Measurements from ENCODE around the gene NFIA.
"Not testable (repeated sequence)": the region's sequence is repeated elsewhere in the genome, so short reads cannot be mapped to it uniquely, and the experiment has no call there.

The NFIA gene

DNA sequence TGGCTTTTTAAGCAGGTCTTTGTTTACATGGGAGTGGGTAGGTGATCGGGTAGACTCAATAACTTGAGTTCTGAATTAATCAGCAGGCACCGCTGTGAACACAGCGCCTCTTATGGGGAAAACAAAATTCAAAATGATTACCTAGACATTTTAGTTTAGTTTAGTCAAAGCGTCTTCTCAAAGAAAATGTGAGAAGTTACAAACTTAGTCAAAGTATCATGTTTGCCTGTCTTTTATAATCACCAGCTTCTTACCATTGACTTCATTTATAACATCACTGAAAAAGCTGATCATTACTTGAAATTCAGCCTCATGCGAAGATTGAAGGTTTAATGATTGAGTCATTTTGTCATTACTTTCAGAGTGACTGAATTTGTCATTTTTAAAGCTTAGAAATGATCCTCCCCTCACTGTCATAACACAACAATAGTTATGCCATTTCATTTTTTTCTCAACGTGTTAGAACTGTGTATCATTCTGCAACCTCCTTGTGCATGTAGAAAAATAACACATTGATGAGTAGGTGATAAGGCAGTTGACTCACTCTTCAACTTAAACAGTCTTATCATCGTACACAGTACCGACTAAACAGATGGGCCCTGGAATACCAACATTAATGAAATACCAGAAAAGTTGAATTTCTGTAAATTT is 188.5 kb downstream of the NFIA start:
- no peak for DNase-seq (ENCODE audit: low read depth, low spot score)

DNA sequence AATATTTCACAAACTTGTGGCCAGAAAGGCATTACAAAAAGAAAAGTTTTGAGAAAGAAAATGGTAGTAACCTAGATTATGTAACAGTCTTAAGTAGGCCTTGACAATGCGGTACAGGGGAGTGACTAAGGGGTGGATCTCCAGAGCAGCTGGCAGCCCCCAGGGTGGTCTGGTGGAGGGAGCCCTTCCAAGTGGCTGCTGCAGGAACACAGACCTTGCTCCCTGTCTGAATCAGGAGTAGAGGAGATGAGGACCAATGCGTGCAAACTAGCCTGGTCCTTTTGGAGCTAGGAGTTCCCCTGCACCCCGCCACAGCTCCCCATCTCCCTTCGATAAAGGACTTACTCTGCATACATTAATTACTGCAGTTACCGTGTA is 189.0 kb downstream of the NFIA start:
- DNase-seq (ENCODE audit: low read depth, low spot score), result no peak

DNA sequence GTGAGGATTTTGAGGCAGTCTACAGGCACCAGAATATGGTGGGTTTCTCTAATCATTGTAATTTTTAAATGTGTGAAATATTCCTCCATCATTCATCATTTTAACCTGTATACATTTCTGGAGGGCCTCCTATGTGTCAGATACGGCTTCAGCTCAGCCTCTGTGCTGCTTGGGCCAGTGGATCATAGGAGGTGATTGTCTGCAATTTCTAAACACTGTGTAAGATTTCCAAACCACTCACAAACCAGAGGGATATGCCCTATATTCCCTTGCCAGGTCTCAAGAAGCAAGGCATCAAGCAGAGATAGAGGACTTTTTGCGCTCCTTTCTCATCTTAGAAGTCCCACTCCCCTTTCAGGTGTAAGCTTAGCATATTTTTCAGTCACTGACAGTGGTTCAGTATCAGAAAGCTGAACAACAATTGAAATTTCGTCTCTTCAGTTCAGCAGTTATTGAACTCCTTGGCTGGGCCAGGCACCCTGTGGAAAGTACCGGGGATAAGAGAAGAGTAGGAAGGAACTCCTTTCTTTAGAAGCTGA is 190.9 kb downstream of the NFIA start:
- DNase-seq (ENCODE audit: low read depth, low spot score), result no peak

DNA sequence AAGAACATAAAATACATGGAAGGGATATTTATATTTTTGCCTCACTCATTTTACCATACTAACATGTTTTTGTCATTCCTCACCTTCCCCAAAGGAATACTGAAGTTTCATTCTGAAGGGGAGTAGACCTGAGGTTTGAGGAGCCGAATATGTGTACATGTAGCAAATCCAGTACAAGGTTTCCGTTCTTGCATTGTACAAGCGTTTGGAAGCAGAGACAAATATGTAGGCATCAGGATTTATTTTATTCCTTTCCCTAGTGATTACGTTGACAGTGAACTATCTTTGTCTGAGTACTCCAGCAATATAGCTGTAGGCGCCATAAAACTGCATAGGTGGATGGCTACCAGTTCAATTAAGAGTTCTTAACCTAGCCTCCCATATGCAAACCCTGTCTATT is 191.5 kb downstream of the NFIA start:
- no peak for DNase-seq (ENCODE audit: low read depth, low spot score)

DNA sequence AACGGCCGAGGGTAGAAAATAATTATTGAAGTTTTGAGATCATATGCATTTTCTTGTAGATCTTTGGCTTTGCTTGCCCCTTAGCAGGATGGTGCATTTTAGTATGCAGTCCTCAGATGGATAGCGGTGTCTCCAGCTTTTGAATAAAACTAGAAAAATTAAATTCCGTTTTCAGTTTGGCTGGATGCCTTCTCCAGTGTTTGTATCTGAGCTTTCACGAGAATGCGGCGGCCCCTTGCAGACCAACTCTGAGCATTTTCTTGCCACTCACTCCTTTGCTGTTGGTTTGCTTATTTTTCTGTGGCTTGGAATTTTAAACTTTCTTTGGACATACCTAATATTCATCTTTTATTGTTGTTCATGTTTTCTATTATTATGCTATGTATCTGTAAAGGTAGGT is 192.6 kb downstream of the NFIA start:
- DNase-seq (ENCODE audit: low read depth, low spot score), result no peak

DNA sequence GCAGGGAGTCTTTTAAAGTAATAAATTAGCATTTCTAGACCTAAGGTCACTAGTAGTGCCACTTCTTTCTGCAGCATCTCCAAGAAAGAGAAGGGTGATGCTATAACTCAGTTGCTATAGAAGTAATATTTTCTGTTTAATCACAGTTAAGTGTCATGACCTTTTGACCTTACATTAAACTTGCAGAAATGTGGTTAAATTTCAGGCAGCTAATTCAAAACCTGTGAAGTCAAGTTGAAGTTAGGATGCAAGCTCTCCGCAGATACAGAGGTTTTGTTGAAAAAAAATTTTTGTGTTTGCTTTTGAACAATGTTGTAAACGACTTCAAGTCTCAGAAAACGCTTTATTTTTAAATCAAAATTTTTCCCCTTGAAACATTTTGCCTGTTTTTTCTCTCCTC is 193.9 kb downstream of the NFIA start:
- DNase-seq (ENCODE audit: low read depth, low spot score), result no peak

DNA sequence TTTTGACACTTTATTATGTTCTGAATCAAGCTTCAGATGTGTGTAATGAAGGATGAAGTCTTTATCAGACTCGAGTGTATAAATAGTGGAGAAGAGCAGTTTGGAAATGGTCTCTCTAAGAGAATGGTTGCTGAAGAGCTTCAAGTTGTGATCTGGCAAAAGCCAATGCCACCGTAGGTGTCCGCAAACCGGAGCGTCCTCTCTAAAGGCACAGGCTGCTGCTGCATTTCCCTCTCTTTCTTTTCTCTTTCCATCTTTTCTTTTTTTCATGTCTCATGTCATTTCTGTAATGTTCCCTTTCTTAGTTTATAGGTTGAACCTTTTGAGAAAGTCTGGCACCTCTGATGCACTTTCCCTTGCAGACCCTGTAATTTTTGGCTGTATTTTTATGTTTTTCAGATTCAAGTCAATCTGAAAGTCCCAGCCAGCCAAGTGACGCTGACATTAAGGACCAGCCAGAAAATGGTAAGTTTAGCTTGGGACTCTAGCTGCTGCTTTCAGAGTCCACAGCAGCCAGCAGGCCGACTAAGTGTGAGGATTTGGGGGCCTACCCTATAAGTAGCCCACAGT is 194.8 kb downstream of the NFIA start:
- no peak for DNase-seq (ENCODE audit: low read depth, low spot score)

DNA sequence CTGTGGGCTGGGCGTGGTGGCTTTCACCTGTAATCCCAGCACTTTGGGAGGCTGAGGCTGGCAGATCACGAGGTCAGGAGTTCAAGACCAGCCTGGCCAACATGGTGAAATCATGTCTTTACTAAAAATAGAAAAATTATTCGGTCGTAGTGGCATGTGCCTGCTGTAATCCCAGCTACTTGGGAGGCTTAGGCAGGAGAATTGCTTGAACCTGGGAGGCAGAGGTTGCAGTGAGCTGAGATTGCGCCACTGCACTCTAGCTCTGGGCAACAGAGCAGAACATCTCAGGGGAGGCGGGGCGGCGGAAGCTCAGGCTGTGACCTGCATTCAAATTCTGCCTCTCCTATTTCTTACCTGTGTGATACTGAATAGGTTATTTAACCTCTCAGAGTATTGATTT is 196.1 kb downstream of the NFIA start:
- not testable (repeated sequence) for DNase-seq (ENCODE audit: low read depth, low spot score)

DNA sequence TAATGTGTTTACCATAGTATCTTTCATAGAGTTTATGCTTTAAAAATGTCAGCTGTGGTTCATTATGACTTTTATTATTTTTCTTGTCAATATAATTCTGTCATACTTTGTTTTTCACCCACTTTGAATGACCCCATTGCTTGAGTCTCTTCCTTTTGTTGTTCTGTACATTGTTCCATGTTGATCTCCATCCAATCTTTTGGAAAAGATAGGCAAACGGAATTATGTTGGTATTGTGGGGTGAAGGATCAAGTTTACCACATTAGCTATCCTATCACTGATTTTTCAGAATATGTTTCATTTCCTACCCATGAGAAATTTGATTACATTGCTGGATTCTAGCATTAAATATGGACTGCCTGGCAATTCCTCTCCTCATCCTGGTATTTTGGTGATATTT is 196.6 kb downstream of the NFIA start:
- DNase-seq (ENCODE audit: low read depth, low spot score), result no peak

DNA sequence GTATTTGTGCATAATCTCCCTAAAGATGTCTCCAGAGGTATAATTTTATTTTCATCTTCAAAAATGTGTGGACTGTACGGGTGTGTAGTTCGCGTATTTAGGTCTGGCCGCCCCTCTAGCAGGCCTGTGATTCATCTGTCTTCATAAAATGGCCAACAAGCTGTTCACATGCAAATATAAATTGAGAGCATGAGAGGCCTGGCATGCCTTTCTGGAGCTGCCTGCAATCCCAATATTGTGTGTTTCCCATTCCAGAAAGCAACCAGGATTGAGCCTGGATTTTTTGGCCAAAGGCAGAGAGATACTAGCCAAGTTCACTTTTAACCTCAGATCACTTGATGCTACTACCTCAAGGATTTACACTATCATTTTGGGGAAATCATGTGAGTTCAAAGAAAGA is 197.2 kb downstream of the NFIA start:
- DNase-seq (ENCODE audit: low read depth, low spot score), result no peak

DNA sequence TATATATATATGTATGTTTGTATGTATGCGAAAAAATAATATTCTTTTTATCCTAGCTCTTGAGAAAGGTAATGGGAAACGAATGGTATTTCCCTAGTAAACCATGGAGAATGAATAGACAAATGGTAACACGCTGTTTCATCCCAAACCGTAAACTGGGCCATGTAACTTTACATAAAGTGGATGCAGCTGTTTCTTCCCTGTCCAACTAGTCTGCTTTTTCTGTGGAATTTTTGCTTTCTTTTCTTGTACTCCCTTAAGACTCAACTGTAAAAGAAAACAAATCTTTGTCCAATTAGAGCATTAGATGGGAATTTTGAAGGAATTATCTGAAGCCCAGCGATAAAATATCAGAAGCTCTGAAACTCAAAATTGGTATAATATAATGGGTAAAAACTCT is 198.1 kb downstream of the NFIA start:
- DNase-seq (ENCODE audit: low read depth, low spot score), result no peak

DNA sequence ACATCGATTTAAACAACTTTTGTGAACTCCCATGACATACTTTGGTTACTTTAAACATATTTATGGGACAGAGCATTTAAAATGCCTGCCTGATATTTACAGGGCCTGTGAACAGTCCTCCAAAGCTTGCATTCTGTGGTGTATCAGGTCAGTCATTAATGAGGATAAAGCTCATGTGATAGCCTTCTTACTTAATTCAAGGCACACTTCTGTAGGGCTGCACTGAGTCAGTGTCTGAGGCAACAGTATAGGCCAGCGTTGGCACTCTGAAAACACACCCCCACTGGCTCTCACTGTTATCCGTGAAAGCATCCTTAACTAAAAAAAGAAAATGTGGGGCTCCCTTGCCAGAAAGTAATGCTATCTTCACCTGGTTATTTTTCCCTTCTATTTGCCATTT is 200.0 kb downstream of the NFIA start:
- no peak for DNase-seq (ENCODE audit: low read depth, low spot score)

DNA sequence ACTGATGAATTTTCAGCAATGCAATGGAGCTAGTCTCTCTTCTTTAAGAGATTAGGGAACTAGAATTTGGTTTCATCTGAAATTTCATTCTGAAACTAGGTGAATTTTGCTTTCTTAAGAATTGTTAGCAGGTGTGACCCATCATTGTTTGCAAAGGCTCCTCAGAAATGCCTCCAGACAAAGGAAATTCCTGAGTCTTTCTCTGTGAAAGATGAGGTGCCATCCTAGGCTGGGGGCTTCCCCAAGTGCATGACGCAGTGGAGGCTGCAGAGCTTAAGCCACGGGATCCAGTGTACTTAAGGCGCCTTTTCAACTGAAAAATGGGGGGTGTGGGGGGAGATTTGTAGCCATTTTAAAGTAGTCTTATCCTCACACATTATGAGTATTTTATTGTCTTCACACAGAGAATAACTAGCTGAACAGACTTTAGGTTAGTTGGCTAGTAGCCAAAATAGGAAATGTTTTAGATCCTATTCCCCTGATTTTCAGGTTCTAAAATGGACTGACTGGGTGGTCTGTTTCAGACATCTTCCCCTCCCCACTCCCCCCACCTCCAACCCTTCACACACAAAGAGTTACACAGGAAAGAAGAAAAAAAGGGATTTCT is 202.0 kb downstream of the NFIA start:
- DNase-seq (ENCODE audit: low read depth, low spot score), result no peak

DNA sequence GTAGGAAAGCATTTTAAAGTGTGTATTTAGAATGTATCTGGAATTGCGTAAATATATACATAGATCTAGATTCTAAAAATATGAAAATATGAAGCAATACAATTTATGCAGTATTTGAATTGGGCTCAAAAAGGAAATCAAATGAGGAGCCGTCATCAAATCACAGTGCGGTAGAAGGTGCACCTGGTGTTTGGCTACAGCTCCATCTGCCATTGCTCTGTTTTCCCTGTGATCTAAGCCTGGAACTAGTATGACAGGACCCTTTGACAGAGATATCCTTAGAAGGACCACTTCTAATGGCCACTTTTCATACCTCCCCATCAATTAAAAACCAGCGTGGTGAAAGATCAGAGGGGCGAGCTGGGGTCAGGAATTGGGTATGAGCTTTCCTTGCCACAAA is 202.6 kb downstream of the NFIA start:
- DNase-seq (ENCODE audit: low read depth, low spot score), result no peak

DNA sequence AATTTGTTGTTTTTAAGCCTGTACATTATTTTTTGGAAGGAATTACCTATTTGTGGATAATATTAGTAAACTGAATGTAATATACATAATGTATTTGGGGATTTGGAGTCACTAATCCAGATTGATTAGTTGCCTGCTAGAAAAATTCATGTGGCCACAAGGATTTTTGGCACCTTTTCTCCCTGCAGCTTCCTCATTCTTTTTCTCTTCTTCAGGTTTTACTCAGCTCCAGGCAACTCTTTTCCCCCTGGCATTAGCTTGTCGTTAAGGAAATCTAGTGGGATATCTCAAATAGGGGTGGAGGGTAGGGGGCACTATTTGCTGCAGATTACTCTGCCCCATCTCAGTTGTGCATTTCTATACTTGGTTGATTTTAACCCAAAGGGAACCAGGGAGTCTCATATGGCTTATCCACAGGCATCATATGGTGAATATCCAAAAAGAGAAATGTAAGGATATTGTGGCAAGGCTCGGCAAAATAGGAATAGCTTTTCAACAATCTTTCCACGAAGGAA is 203.1 kb downstream of the NFIA start:
- peak; percentile 30 for DNase-seq (ENCODE audit: low read depth, low spot score)

DNA sequence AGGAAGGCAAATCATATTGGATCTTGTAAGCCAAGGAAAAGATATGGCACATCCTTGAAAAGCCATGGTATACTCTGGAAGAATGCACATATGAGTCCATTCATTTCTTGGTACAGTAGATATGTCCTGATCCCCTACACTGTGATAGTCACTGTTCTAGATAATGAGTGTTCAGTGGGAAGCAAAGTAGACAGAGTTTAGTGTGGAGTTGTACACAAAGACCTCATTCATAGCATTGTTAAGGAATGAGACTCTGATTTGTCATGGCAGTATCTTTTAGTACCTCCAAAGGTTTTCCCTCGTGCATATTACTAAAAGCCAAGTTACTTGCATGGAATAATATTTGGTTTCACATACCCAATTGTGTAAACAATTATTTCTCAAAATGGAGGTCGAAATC is 204.7 kb downstream of the NFIA start:
- peak; percentile 41 for DNase-seq (ENCODE audit: low read depth, low spot score)

DNA sequence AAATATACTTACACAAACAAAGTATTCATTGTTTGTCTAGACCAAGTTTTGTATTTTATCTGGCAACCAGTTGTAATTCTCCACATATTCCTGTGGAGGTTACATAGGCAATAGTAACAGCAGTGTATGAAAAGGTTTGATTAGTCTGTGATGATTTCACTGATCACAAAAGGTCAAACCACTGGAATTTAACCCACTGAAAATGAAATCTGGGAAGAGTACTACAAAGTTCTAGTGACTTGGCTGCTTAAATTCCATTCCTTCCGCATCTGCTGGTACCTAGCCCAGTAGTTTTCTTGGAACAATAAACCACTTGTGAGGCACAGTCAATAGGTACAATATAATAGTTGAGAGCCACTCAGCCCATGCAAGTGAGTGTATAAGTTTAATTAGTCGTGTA is 205.4 kb downstream of the NFIA start:
- peak; percentile 92 for DNase-seq (ENCODE audit: low read depth, low spot score)

DNA sequence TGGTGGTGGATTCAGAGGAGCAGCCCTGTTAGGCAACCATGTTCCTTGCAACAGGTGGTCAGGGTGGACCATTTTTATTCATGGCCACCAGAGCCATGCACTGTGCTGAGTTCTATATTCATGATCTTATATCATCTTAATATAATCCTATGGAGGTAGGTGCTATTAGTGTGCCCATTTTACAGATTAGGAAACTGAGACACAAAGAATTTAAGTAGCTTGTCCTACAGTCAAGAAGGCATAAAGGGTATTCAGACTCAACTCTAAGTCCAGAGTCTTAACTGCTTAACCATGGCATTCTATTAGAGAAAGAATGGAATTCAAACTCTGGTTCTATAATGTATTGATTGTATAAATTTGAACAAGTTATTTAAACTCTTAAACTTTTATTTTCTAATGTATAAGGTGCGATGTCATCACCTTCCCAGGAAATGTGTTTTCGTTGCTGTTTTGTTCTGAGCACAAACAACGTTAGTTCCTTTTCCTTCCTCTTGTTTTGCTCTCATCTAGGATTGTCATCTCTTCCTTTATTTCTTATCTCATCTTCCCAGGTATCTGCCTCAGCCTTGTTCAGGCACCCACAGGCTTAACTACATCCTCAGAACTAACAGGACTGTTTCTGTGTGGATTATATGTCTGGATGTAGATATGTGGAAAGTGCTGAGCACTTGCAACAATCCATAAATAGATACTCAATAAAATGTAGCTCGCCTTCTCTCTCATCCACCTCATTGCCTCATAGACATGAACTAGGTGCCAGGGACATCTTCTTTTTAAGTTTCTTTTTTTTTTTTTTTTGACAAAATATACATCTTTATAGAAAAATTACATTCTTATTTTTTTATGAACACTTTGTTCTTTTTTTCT is 207.1 kb downstream of the NFIA start:
- DNase-seq (ENCODE audit: low read depth, low spot score), result no peak

DNA sequence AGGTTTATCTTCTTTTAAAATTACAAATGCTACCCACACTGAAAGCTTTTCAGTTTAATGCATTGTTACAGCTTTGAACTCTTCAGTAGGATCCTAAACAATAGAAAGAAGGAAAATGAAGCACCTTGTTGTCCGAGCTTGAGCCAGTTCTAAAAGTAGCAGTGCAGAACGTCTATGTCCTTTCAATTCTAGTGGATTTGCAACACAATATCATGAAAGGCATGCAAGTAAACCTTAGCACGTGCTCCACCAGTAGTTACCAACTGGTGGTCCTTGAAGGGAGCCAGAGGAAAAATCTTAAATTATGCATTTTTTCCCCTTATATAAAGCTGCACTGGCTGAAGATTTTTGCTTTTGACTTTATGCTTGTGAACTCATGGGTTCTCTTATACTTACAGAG is 208.2 kb downstream of the NFIA start:
- no peak for DNase-seq (ENCODE audit: low read depth, low spot score)

DNA sequence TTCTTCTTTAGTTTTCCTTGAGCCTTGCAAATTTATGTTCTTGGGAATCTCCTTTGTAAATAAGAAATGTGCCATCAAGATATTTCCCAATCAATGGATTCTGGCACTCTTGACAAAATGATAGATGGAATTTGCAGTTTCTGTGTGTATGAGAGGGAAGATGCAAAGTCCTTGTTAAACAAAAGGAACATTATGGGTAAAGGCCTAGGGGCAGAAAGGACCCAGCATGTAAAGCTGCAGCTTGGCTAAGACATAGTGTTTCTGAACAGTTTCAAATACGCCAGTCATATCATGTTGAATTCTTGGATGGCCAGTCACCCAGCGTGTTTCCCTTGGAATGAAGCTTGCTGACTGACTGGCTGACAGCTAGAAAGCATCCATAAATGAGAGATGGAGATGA is 210.8 kb downstream of the NFIA start:
- DNase-seq (ENCODE audit: low read depth, low spot score), result no peak

DNA sequence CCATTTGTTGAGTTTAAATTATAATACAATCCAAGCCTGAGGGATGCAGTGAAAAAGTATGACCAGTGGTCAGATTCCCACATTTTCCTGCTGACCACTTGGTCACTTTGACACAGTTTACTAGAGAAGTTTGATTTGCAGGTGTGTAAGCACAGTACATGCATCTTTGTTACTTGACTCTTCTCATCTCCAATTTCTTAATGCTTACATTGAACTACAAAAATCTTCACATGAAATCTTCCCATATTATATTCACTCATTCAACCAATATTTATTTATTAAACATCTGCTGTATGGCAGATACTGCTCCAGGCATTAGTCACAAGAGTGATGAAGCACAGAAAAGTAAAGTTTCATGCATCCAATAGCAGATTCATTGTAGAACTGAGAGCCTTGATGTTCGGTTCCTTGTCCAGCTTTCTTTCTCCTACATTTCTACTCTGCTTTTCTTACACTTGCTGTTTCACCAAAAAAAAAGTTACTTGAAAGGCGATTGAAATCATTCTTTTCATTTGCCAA is 211.7 kb downstream of the NFIA start:
- no peak for DNase-seq (ENCODE audit: low read depth, low spot score)

DNA sequence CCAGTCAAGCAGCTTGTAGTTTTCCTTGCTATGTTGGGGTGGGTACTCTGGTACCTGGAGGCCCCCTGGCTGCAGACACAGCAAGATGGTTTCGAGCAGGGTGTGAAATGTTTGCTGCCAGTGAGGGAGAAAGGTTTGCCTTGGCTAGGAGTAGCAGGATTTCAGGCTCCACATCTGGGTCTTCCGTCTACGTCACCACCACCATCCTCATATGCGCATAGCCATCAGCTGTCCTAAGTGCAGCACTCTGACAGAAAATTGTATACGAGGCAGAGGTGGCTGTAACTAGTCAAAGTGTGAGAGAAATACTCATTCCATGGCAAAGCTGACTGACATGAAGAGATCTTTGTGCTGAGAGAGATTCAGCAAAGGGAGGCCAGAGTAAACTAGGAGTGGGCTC is 212.6 kb downstream of the NFIA start:
- no peak for DNase-seq (ENCODE audit: low read depth, low spot score)
